ENCODE results near the gene CELA3B.
A peak's percentile ranks its signal among the peaks of the same experiment; 100 is the strongest.
"Not testable (repeated sequence)": the region's sequence is repeated elsewhere in the genome, so short reads cannot be mapped to it uniquely, and the experiment has no call there.

Gene CELA3B

GRCh38 chr1:21986386-21986785 is 9.6 kb downstream of the CELA3B start:
- DNase-seq, result not testable (repeated sequence)

DNA sequence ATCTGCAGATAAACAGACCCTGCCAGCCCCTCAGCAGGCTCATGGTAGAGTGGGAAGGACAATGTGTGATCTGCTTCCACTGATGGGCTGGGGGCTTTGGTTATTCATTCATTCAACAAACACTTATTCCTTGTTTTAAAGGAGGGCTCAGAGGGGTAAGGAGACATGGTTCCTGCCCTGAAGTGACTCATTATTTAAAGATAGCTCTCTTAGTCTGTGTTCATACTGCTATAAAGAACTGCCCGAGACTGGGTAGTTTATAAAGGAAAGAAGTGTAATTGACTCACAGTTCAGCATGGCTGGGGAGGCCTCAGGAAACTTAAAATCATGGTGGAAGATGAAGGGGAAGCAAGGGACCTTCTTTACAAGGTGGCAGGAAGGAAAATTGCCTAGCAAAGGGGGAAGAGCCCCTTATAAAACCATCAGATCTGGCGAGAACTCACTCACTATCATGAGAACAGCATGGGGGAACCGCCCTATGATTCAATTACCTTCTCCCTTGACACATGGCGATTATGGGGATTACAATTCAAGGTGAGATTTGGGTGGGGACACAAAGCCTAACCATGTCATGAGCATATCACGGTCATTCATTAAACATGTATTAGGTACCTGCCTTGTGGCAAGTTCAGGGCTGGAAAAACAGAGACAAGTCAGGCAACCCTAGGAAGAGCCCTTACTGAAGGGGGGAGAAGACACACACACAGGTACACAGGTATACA is 13.0 kb downstream of the CELA3B start:
- DNase-seq, result not testable (repeated sequence)

DNA sequence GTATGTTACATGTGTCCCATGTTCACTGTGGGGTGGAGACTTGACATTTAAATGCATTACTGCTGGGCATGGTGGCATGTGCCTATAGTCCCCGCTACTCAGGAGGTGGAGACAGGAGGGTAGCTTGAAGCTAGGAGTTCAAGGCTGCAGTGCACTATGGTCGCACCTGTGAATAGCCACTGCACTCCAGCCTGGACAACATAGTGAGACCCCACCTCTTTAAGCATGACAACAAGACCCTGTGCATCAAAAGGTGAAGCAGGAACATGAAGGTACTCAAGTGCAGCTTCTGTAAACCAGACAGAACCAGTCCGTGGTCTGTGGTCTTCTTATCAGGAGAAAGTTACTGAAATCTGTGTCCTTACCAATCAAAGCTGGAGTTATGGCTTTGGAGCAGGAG is 15.4 kb downstream of the CELA3B start:
- DNase-seq, result not testable (repeated sequence)

- not testable (repeated sequence) for DNase-seq
Observed at GRCh38 chr1:21994716-21995115, 17.9 kb downstream of the CELA3B start.

GRCh38 chr1:21996663-21996970 is 19.8 kb downstream of the CELA3B start:
- not testable (repeated sequence) for DNase-seq

- DNase-seq, result not testable (repeated sequence)
Observed at GRCh38 chr1:21997891-21998623, 21.2 kb downstream of the CELA3B start.

GRCh38 chr1:21998624-21999294 is 21.9 kb downstream of the CELA3B start:
- not testable (repeated sequence) for DNase-seq

GRCh38 chr1:21999645-22000044 is 22.8 kb downstream of the CELA3B start:
- not testable (repeated sequence) for DNase-seq

DNA sequence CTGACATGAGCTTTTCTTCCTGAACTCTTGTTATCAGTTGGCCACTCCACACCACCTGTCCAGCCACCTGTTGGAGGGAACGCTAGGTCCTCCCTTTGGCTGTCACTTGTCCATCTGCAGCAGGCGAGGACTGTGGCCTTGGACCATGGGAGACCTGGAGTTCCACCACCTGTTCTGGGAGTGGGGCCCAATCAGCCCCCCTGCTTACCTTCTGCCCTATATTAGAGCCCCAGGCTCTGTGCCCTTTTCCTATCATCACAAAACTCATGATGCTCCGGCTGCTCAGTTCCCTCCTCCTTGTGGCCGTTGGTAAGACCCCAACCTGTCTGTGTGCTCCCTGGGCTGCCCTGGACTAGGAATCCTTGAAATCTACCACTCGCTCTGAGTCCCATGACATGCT is 24.6 kb downstream of the CELA3B start, which contains the start of gene CELA3A:
Gene CELA3A (plus strand): TSS at position 249 of the 400 bp plus-strand sequence. CDS start 18 bp downstream, at position 267.
- TF ChIP-seq GATA1 (IDR thresholded peaks at IDR 0.05; ENCODE audit: low read depth, low read length) (no peak), POLR2A (IDR thresholded peaks at IDR 0.05; ENCODE audit: low read length) (no peak)
- no peak for DNase-seq

GRCh38 chr1:22002461-22002860 is 25.6 kb downstream of the CELA3B start:
- DNase-seq, result not testable (repeated sequence)

GRCh38 chr1:22002875-22003274 is 26.1 kb downstream of the CELA3B start:
- DNase-seq, result not testable (repeated sequence)

- not testable (repeated sequence) for DNase-seq
Observed at GRCh38 chr1:22003959-22004358, 27.1 kb downstream of the CELA3B start.

DNA sequence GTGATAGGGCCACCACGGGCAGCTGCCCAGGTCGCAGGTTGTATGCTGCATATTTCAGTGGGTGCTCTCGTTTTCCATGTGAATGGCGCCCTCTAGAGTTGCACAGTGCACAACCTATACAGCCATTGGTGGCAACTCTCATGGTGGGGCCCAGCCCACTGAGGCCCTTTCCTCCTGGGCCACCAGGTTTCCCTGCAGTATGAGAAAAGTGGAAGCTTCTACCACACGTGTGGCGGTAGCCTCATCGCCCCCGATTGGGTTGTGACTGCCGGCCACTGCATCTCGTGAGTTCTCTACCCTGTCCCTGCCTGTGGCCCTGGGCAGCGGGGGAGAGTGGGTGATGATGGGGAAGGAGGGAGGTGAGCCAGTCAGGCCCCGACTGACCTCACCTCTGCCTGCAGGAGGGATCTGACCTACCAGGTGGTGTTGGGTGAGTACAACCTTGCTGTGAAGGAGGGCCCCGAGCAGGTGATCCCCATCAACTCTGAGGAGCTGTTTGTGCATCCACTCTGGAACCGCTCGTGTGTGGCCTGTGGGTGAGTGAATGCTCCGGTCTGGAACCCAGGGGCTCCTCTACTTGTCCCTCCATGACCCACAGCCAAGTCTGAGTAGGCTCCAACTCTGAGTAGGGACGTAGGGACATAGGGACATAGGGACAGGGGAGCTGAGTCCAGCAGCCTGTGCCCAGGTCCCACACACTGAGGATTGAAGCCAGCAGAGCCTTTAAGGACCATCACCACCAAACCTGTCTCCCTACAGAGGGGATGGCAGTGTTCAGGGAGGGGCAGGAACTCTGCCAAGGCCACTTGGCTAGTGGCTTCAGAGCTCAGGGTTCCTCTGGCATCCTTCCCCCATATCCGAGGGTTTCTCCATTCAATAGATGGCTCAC is 28.7 kb downstream of the CELA3B start:
- DNase-seq, result peak in 1 of 2 experiments; percentile 79

DNA sequence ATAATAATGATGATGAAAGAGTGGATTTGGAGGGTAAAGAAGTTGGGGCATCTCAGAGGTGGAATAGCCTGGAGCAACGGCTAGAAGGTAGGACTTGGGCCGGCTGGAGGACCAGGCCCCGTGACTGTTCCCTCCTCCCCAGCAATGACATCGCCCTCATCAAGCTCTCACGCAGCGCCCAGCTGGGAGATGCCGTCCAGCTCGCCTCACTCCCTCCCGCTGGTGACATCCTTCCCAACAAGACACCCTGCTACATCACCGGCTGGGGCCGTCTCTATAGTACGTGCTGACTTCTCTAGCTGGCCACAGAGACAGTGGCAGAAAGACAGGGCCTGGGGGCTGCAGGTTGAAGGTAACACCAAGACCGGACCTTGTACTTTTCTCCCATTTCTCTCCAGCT is 29.9 kb downstream of the CELA3B start:
- not testable (repeated sequence) for DNase-seq

GRCh38 chr1:22007262-22007661 is 30.4 kb downstream of the CELA3B start:
- not testable (repeated sequence) for DNase-seq

GRCh38 chr1:22009566-22009965 is 32.7 kb downstream of the CELA3B start:
- DNase-seq, result not testable (repeated sequence)

- not testable (repeated sequence) for DNase-seq
Observed at GRCh38 chr1:22012752-22013151, 35.9 kb downstream of the CELA3B start.

DNA sequence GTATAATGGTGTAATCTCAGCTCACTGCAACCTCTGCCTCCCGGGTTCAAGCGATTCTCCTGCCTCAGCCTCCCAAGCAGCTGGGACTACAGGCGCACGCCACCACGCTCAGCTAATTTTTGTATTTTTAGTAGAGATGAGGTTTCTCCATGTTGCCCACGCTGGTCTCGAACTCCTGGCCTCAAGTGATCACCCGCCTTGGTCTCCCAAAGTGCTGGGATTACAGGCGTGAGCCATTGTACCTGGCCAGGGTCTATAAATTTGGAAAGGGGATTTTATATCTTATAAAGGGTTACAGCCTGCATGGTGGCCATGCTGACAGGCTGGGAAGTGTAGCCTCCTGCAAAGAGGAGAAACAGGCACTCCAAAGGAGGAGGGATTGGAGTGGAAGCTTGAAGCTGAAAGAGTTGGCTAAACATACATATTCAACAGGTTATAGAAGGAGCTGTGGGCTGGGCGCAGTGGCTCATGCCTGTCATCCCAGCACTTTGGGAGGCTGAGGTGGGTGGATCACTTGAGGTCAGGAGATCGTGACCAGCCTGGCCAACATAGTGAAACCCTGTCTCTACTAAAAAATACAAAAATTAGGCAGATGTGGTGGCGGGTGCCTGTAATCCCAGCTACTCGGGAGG is 37.9 kb downstream of the CELA3B start:
- DNase-seq, result not testable (repeated sequence)
